Measurements from ENCODE around the gene LDB2. TPM values are rescaled to one million over a fixed set of nuclear protein-coding genes. Genes with fewer than 3 reads are reported as not detected.

LDB2 gene
- total RNA-seq, 1 donor from 2014 or later: not detected

DNA sequence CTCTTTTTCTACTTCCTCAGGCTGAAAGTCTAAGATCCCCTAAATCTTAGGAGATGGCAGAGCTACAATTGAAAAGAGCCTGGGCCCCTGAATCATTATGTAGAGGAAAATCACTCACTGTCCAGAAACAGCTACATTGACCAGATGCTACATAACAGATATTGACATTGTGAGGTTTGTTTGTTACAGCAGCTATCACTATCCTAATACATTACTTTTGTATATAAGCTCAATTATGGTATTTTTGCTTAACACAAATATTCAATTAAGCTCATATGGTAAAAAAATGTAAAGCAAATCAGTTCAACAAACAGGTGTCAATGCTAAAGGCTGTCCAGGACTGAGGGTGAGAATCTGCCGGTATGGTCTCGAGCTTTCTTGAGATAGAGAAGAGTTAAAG lies 89.4 kb downstream of the LDB2 start:
- DNase-seq (ENCODE audit: low read depth): no peak

DNA sequence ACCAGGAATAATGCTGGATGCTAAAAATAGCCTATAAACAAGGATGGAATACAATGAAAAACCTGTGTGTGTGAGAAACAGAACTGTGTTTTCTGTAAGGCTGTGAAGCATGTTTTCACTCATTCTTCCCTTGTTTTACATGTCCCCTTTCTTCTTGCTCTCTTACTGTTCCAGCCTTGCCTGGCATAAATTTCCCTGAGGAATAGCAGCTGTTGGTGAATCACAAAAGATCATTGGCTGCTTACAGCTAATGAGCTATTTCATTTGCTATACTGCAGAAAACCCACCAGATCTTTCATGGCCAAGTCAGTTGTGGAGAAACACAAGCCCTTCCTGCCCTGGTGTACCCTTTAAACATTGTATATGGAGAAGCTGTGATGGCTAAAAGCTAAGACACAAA lies 91.1 kb downstream of the LDB2 start:
- no peak for DNase-seq (ENCODE audit: low read depth)

DNA sequence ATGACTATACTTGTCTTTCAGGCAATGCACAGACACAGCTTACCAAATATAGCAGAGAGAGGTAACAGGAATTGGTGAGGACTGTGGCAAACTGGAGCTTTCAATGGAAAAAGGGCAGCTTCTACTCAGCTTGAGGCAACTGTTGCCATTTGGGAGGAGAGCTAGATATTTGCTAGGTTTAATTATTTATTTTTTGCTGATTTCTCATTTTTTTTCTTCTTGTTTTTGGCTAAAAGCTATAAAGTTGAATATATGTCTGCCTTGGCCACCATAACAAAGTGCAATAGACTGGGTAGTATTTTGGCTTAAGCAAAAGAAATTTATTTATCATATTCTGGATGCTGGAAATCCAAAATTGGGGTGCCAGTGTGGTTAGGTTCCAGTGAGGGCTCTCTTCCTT lies 93.9 kb downstream of the LDB2 start:
- DNase-seq (ENCODE audit: low read depth): no peak

DNA sequence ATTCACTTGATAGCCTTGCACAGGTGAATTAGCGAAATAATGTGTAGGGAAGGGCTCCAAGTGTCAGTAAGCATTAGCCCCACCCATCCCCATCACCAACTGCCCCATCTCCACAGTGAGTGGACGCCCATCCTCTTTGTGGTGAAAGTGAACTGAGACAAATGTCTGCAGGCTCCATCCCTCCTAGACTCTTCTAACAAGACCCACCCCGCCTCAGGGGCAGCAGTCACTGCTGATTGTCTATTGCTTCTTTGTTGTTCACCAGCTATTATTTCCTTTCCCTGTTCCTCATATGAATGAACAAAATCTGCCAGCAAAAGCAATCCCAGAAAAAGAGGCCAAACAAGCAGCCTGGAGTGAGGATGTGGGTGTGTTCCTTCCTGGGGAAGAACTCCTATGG lies 96.4 kb downstream of the LDB2 start:
- DNase-seq (ENCODE audit: low read depth): no peak

DNA sequence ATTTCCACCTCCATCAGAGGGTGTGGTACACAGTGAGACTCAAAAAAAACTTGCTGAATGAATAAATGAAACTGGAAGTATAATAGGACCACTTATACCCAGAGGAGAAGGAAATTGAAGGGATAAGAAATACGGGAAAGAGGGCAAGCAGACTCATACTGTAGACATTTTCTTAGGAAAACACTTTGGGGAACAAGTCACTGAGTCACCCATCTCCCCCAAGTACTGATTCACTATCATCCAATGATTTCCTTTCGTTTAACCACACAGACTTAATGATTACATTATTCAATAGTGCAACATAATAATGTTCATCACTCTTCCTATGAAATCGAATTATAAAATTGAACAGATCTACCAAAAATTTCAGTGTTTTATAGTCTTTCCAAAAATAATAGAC lies 97.1 kb downstream of the LDB2 start:
- no peak for DNase-seq (ENCODE audit: low read depth)

DNA sequence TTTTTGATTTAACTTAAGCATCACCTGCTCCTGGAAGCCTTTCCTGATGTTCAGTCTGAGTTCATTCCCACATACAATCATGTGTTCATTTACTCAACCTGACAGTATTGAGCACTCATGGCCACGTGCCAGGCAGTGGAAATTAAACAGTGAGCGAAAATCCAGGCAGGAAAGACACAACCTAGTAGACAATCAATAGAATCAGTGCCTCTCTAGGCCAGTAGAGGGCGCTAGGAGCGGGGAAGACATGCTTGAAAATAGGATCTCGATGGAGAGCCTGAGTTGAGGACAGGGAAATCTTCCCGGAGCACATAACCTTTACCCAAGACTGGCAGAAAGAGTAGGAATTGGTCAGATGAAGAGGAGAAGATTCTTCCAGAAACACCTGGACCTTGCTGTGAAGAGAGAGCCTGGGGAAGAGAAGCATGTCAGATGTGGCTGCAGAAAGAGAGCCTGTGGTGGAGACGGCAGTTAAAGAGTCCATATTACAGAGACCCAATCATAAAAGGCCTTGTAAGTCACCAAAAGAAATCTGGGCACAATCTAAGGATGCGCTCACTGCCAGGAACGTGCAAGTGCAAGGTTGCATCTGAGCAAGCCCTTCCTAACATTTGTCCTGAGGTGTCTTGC lies 103.5 kb downstream of the LDB2 start:
- DNase-seq (ENCODE audit: low read depth): no peak

DNA sequence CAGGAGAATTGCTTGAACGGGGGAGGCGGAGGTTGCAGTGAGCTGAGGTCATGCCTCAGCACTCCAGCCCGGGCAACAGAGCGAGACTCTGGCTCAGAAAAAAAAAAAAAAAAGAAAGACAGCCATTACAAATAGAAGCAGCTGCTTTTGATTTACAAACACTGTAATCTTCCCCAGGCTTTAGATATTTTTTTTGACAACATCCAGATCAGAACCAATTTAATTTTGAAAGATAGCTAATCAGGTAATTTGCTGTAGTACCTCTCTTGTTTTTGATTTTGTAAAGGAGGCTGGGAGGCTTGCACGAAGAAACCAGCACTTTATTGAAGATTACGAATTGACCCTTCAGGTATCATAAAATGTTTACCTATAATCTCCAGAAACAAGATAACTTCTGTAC lies 107.0 kb downstream of the LDB2 start:
- DNase-seq (ENCODE audit: low read depth): no peak

DNA sequence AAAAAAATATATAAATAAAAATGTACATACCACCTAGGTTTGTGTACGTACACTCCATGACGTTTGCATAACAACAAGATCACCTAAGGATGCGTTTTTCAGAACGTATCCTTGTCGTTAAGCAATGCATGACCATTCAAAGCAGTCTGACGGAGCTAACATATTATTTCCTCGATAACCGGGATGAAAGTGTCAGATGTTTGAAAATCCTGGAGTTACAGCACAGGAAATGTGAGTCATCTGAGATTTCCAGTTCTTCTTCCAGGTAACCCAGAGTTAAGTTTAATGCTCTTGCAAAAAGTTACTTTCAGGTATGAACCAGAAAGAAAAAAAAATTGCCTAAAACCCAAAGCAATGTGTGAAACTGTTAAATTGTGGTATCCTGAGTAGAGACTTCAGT lies 107.9 kb downstream of the LDB2 start:
- DNase-seq (ENCODE audit: low read depth): no peak

DNA sequence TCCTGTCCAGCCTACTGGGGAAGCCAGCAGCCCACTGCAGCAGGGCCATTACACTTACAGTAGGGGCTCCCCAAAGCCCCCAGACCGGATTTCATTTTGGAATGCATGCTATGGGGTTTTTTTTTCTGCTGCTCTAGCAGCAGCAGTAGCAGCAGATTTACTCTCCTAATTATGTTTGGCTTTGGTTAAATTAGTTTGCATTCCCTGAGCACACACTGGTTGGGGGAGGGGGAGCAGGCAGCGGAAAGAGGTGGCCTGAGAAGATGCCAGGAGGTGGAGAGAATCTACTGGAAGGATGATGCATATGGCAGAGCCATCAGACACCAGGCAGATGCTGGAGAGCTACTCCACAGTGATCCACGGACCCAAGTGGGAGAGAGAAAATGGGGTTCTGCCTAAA lies 109.6 kb downstream of the LDB2 start:
- DNase-seq (ENCODE audit: low read depth): no peak

DNA sequence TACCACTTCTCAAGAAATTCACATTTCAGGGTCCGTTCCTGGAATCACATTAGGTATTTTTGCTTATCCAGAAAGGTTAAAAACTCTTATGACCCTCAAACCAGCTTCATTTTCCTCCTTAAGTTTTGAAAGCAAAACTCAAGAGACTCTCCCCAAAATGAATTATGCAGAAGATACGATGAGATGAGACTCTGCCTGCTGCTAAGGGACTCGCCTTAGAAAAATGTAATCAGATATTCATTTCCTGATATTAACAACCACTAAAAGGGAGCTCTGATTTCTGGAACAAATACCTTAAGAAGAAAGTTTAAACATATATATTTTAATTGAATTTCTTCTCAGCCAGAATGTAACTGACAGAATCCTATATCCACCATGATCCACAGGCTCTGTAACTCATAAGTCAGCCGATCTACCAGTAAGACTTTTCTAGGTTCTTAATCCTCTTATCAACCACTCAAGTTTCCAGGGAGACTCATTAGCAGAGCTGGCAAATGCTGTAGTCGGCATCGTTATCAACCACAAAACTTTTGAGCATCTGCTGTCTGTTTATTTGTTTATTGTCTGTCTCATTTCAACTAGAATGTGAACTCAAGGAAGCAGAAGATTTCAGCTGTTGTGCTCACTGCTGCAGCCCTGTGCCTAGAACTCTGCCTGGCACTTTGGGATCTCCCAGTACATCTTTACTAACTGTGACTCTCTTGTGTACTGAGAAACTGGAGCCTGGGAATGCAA lies 112.5 kb downstream of the LDB2 start:
- DNase-seq (ENCODE audit: low read depth): no peak

DNA sequence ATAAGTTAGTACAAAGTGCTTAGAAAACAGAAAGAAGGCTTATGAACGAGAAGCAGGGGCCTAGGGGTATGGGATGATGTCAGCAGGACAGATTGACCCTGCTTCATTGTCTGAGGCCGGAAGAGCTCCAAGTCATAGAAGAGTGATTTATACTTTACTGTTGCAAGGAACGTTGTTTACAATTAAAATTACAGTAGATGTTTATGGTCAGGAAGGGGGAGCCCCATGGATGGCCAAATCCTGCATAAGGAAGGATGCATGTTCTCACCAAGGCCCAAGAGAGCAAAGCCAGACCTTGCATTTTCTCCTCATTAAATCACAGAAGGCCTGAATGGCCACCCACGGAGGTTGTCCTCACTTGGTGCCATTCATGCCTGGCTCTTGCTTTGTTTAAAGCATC lies 115.3 kb downstream of the LDB2 start:
- DNase-seq (ENCODE audit: low read depth): no peak

DNA sequence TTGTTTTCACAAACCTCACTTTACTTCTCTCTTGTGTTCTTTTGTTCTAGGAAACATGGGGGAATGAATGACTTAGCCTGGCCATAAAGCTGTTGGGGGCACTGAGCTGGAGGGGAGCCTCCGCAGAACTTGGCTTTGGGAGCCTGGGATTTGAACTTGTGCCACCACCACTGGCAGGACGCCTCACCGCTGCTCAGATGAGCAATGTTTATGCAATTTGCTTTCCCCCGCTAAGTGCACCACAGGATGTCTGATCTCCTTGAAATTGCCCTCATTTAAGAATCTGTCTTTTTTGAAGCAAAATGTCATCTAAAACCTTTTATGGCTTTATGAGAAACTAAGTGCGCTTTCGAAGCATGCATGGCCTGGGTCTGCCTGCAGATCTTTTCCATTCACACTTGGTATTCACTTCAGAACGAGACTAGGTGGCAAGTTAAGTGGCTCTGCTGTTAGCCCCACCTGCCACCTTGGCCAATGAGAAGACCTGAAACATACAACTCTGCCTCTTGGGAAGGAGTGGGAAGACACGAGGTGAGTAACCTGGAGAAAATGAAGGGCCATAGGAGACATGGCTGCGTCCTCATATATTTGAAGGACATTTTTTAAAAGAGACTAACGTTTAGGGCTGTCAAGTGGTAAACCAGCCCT lies 119.3 kb downstream of the LDB2 start:
- DNase-seq (ENCODE audit: low read depth): no peak

DNA sequence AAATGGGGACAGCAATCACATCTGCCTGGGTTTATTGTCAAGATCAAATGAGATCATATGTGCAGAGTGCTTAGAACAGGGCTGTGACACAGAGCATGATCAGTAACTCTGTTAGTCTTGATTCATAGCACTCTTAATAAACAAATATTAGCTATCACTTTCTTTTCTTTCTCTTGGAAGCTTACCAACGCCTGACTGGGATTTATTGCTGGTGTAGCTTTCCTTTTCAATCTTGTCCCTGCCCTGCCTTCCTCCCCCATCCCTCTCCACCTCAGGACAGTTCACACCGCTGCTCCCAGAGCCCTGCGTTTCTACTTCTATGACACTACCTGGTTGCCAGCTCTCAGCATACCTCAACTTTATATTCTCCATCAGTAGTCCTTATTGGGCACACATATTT lies 120.7 kb downstream of the LDB2 start:
- DNase-seq (ENCODE audit: low read depth): no peak

DNA sequence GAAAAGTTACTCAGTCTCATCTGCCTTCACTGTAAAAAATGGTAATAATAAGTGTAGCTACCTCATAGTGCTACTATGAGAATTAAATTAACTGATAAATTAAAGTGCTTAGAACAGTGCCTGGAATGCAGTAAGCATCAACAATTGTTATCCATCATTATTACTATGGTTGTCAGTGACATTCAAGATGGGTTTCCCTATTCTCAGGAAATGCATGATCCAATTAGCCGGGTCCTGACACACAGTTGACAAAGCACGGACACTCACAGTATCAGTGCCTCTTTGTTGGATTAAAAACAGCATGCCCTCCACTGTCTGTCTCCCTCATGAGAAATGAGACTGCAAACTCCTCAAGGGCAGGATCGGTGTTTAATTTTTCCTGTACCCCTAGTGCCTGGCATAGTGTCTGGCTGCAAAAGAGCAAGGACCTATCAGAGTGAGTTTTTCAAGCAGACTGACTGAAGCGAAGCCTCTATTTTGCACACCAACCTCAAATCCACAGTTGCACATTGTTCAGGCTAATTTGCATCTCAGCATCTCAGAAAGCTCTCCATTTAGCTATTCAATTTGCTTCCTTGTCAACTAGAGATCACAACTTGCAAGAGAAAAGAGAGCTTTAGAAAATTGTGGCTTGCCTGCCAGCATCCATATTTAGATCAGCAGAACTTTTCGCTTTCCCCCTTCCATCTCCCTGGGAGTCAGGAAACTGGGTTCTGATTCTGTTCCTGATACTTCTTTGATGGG lies 122.9 kb downstream of the LDB2 start:
- no peak for DNase-seq (ENCODE audit: low read depth)

DNA sequence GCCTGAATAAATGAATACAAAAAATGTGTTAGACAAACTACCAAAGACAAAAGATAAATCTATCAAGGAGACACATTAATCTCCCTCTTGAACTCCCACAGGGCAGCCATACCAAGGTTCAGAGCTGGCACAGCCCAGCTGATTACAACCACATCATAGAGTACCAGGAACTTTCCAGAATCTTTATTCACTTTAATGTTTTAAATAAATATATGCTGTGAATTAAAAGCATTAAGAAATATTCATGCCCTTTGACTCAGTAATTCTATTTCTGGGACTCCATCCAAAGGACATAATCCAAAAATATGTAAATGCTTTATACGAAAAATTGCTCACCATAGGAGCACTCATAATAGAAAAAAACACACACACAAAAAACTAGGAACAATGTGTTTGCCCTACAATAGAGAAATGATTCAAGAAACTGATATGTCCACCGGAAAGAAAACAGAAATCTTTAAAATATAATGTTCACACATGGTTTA lies 126.0 kb downstream of the LDB2 start:
- no peak for DNase-seq (ENCODE audit: low read depth)

DNA sequence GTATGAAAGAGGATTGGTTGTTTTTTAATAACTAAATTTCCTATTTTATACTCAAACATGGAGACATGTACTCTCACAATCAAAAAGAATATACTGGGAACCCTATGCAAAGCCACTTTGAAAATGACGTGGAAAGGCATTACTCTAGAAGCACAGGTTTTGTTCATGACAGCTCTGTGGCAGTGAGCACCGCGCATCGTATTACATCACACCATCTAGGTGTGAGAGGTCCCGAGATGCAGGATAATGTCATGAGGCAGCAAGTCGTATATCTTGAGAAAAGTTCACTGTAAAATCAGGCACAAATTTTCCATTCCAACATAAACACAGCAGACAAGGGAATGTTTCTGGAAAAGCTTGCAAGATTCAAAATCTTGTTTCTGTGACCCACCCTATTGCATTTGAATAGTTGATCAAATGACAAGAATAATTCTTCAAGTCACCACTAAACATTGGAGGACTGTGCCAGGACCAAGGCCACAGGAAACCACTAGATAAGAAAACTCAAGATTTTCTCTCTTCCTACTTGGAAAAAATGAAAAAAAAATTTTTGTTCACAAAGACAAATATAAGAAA lies 127.6 kb downstream of the LDB2 start:
- no peak for DNase-seq (ENCODE audit: low read depth)

DNA sequence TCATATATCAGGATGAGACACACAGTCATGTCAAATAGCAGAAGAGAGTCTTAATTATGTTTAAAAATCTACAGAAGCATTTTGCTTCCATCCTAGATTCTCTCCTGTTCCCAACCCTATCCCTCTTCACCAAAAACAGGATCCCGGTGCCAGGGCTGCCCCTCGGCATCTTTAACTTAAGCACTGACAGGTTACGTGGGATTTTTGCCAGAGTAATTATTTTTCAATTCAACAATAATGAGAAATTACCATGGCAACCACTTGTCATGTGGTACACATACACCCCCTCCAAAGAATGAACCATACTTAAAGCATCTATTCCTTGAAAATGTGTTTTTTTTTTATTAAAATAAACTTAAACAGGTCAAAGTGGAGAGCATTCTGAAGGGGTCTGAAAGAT lies 130.6 kb downstream of the LDB2 start:
- no peak for DNase-seq (ENCODE audit: low read depth)

DNA sequence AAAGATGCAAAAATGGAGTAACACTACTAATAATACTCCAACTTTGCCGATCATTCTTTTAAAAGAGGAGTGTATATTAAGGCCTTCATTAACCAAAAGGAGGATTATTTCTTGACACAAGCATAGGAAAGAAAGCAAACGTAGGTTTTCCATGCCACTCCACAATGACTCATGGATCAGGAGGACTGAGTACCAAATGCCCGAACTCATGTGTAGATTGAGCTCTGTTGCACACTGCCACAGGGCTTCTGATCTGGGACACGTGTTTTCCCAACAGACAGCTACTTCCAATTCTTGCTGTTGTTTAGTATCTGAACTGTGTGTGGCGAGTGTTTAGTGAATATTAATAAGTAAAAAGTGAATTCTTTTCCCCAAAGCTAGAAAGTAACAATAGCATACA lies 131.2 kb downstream of the LDB2 start:
- no peak for DNase-seq (ENCODE audit: low read depth)

DNA sequence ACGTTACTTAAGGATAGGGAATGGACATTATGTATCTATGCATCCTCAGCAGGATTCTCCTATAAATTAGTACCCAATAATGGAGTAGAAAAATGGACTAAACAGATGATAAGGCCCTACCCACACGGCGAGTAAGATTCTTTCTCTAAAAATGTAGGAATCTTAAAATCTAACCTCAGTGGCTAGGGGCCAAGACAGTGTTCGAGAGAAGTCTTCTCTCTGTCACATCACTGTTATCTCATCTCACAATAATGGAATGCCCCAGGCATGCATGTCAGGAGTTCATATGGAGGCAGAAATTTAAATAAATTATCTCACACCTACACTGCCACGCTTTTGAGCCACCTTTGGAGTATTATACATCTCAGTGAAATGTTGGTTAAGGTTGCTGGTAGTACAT lies 132.9 kb downstream of the LDB2 start:
- no peak for DNase-seq (ENCODE audit: low read depth)

DNA sequence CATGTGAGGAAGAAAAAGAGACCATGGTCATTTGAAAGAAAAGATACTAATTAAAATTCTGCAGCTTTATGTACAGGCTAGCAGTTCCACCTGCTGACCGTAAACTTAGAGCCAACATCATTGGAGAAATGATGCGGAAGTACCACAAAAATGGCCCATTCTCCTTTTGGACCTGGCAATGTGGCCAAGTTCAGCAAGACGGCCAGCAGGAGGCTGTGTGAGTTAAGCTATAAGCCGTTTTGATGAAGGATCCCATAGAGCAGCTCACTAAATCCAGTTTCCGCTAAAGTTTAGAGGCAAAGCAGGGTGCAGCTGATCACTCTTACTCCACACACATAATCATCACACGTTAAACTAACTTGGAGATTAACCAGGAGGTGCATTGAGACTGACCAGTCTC lies 133.8 kb downstream of the LDB2 start:
- DNase-seq (ENCODE audit: low read depth): no peak

DNA sequence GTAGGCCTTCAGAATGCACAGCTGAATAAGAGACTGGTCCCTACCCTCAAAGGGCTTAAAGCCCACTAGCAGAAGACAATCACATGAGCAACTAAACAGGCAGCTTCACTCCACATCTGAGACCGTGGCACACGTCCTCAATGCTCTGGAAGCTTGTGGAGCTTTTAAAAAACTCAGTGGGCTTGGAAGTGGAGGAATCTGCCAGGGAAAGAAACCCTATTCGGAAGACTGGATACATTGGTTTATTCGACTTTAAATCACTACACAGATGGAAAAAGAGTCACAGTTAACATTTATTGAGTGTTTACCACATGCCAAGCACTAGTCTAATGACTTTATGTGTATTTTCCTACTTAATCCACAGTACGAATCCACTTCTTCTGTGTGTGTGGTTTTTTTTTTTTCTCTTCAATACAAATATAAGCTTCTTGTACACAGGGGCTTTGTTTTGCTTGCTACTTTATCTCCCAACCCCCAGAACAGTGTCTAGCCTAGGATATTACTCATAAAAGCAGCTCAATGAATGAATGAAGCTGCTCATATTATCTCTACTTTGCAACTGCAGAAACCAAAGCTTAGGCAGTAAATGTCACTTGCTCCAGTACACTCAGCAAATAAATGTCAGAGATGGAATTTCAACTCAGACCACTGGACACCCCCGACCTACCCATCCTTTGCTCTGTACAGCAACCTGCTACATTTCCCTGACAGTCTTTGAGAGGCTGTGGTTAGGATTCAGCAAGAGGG lies 137.7 kb downstream of the LDB2 start:
- DNase-seq (ENCODE audit: low read depth): no peak

Data from myocyte (in vitro differentiated cells).